Measurements from ENCODE around the gene PDE12. TPM values are rescaled to one million over a fixed set of nuclear protein-coding genes. Genes with fewer than 3 reads are reported as not detected.

The PDE12 gene, protein sequence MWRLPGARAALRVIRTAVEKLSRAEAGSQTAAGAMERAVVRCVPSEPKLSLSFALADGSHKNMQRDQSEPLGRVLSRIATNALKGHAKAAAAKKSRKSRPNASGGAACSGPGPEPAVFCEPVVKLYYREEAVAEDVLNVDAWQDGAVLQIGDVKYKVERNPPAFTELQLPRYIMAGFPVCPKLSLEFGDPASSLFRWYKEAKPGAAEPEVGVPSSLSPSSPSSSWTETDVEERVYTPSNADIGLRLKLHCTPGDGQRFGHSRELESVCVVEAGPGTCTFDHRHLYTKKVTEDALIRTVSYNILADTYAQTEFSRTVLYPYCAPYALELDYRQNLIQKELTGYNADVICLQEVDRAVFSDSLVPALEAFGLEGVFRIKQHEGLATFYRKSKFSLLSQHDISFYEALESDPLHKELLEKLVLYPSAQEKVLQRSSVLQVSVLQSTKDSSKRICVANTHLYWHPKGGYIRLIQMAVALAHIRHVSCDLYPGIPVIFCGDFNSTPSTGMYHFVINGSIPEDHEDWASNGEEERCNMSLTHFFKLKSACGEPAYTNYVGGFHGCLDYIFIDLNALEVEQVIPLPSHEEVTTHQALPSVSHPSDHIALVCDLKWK
- 14.2 TPM for total RNA-seq

DNA sequence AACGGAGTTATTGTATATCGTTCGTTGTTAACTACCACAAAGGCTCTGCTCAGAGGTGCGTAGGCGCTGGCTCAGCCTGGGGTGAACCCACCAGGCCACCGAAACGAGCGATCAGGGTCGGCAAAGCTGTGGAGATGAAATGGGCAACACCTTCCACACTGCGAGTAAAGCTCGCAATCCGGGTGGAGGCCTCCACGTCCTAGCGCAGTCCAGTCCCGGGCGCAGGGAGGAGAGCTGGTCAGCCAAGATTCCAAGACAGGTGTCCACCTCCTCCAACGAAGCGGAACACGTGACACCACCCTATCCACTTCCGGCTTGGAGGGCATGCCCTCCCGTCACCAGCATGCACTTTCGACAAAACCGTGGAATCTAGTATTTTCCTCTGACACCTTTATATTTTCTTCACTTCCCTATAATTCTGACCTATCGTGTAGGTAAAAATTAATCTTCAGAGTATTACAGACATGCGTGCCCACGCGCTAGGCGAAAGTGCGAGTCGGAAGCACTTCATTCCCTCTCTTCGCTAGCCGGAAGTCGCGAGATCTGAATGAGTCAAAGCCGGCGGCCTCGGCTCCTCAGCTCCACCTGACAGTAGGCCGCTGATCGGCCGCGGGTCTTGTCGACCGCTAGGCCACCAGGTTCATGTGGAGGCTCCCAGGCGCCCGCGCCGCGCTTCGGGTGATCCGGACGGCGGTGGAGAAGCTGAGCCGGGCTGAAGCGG, at the start of gene PDE12:
Gene PDE12, plus strand, starts transcription at position 537 of the 721 bp plus-strand sequence. Its CDS starts 106 bp downstream, at position 643.
- peak; percentile 92 for DNase-seq

DNA sequence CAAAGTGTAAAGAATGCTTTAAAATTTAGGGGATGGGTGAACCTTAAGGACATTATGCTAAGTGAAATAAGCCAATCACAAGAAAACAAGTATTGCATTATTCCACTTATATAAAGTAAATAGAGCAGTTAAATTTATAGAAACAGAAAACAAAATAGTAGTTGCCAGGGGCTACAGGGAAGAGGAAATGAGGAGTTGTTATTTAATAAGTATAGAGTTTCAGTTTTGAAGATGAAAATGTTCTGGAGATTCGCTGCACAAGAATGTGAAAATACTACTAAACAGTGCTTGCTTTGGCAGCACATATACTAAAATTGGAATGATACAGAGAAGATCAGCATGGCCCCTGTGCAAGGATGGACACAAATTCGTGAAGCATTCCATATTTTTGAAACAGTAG, 43.9 kb upstream of the PDE12 start:
- DNase-seq = no peak

DNA sequence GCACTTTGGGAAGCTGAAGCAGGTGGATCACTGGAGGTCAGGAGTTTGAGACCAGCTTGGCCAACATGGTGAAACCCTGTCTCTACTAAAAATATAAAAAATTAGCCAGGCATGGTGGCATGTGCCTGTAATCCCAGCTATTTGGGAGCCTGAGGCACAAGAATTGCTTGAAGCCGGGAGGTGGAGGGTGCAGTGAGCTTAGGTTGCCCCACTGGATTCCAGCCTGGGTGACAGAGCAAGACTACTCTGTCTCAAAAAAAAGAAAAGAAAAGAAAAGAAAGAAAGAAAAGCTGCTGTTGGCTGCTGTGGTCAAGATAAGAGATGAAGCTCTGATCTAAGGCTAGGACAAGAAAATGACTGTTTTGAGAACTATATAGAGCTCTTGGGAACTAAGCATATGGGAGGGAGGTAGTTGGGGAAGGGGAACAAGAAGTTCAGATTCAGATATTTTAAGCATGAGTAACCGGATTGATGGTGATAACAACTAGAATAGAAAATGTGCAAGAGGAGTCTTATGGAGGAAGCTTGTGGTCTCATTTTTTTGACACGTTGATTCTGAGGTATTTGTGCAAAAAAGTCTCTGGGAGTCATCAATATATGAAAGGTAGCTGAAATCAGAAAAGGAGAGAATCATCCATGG, 37.7 kb upstream of the PDE12 start:
- no peak for DNase-seq

DNA sequence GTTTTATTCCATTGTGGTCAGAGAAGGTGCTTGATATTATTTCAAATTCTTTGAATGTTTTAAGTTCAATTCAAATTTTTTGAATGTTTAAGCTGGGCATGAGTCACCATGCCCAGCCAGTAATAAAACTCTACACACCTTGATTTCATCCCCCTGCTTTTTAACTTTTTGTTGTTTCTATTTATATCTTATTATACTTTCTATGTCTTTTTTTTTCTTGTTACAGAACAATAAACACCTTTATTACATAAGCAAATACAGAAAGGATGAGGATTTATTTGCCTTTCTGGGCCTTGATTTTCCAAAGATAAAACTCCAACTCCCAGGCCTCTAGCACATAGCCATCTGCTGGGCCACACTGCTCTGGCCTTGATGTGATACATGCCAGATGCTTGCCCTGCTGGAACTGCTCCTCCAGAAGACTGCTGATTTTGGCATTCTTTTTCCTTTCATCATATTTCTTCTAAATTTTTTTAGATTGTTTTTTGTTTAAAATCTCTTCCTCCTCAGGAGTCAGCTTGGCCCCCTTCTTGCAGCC, 25.9 kb upstream of the PDE12 start:
- no peak for DNase-seq

DNA sequence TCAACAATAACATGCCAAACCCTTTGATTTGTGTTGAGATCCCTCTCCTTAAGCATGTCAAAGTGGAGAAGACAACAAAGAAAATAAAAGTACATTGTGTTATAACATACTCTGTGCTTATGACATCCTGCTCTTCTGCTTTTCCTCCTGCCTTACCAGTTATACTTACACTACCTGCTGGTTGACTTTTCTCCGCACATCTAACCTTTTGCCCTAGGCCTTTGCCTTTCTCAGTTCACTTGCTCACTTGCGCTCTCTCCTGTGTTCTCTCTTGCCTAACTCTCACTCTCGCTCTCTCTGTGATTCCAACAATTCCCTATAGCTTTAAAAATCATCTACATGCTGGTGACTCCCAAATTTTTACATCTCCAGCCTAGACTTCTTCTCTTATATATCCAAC, 17.6 kb upstream of the PDE12 start:
- no peak for DNase-seq

DNA sequence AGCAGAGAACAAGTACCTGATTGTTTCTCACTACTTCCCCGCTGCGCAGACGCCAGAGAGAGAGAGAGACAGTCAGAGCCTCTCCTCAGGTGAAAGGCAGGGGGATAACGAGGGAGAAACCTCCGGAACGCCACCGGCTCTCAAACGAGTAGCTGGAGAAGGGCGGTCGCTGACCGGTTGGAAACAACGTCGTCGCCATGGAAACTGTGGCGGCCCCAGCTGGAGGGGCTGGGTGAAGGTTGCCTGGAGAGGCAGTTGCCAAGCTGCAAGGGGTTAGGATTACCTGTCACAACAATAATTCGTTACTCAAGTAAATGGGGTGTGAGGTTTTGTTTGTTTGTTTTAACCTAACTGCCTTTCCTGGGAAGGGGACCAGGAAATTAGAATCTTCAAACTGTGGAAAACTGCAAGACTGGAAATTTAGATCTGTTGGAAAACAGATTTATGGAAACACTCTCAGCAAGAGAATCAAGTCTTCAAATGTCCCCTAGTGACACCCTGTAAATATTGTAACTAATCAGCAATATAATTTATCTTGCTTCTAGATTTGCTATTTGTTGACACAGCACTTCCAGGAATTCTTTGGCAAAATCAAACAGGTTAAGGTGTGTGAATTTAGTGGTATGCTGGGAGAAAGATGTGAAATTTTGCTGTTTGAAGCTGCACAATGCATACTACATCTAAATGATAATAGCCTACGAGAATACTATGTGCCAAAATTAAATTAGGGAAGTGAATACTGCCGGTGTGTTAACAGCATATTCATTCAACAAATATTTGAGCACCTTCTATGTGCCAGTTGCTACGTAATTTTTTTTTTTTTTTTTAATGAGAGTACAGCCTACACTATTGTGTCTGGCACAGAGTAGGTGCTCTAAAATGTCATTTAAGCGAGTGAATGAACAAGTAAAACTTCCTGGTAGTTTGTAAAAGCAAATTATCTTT, 11.6 kb upstream of the PDE12 start, which contains the start of gene DNAH12:
Gene DNAH12, minus strand, starts transcription at position 164 of the 945 bp plus-strand sequence. CDS start 1,474 bp downstream, outside the sequence.
- DNase-seq = peak; percentile 81

DNA sequence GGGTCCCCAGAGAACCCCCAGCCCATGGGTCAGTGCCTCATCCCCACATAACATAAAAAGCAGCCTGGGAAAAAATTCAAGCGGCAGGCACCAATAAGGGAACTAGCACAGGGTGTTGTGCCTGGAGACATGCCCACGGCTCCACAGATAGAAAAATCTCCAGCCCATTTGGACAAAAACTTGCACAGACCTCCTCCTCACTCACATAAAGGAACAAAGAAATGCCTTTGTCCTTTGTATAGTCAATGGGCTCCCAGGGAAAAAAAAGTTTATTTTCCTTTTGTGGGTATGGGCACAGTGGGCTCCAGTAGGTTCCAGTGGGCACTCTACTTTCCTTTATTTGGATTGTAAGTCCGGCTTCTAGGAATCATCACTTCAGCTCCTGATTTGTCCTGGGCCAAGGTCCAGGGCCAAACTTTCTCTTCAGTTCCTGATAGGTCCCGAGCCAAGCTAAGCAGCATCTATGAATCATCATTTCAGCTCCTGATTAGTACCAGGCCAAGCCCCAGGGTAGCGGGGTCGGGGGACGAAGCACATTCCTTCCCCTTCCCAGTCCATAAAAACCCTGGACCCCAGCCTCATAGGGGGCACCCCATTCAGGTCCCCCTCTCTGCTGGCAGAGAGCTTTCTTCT, 10.3 kb upstream of the PDE12 start:
- DNase-seq = no peak

DNA sequence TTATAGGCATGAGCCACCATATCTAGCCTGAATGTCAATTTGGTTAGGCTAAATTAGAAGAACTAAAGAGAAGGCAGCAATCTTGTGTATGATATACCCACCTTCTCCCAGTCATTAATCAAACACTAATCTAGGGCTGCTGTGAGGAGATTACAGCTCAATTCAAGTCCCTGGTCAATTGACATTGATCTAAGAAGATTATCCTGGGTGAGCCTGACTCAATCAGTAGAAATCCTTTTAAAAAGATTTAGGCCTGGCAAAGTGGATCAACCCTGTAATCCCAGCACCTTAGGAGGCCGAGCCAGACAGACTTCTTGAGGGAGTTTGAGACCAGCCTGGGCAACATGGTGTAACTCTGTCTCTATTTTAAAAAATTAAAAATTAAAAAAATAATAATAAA, 9.5 kb upstream of the PDE12 start:
- DNase-seq = no peak

DNA sequence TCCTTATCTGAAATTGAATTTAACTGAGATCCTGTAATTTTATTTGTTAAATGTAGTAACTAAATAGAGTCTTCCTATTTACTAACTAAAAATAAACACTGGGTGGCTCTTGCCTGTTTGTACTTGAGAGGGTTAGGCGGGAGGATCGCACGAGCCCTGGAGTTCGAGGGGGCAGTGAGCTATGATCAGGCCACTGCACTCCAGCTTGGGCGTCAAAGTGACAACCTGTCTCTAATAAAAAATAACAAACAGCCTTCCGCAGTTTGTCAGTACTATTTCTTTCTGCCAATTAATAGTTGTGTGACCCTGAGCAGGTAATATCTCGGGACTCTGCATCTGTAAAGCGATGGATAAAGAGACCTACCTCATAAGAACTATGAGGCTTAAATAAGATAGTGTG, 768 bp upstream of the PDE12 start:
- peak; percentile 6 for DNase-seq

DNA sequence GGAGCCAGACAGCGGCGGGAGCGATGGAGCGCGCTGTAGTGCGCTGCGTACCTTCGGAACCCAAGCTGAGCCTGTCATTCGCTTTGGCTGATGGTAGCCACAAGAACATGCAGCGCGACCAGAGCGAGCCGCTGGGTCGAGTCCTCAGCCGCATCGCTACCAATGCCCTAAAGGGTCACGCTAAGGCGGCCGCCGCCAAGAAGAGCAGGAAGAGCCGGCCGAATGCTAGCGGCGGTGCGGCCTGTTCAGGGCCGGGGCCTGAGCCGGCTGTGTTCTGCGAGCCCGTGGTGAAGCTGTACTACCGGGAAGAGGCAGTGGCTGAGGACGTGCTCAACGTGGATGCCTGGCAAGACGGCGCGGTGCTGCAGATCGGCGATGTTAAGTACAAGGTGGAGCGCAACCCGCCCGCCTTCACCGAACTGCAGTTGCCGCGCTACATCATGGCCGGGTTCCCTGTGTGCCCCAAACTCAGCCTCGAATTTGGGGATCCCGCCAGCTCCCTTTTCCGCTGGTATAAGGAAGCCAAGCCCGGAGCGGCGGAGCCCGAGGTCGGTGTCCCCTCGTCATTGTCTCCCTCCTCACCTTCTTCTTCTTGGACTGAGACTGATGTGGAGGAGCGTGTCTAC, 498 bp downstream of the PDE12 start:
- no peak for DNase-seq

DNA sequence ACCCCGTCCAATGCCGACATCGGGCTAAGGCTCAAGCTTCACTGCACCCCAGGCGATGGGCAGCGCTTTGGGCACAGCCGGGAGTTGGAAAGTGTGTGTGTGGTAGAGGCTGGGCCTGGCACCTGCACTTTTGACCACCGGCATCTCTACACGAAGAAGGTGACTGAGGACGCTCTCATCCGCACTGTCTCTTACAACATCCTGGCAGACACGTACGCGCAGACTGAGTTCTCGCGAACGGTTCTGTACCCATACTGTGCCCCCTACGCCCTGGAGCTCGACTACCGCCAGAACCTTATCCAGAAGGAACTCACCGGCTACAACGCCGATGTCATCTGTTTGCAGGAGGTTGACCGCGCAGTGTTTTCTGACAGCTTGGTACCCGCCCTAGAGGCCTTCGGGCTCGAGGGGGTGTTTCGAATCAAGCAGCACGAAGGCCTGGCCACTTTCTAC, 1.0 kb downstream of the PDE12 start:
- peak; percentile 14 for DNase-seq

DNA sequence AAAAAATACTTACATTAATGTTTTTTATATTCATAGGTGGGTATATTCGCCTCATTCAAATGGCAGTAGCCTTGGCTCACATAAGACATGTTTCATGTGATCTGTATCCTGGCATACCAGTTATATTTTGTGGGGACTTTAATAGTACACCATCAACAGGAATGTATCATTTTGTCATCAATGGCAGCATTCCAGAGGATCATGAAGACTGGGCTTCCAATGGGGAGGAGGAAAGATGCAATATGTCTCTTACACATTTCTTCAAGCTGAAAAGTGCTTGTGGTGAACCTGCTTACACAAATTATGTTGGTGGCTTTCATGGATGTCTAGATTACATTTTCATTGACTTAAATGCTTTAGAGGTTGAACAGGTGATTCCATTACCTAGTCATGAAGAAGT, 3.5 kb downstream of the PDE12 start:
- DNase-seq = no peak

DNA sequence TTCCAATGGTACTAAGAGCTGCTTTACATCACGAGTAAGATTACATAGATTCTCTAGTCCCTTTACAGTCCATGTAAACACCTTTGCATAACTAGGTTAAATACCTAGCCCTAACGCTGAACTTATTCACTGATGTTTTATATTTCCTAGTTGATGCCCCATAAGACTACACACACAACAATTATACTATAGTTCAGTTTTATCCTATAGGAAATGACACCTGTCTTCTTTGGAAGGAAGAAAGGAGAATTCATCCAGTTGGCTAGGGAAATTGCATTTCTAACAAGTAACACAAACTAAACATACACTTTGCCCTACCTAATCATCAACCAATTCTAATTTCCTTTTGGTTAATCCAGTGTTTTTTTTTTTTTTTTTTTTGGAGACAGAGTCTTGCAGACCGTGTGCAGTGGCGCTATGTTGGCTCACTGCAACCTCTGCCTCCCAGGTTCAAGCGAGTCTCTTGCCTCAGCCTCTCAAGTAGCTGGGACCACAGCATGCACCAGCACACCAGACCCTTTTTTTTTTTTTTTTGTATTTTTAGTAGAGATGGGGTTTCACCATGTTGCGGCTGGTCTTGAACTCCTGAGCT, 13.9 kb downstream of the PDE12 start:
- DNase-seq = no peak

DNA sequence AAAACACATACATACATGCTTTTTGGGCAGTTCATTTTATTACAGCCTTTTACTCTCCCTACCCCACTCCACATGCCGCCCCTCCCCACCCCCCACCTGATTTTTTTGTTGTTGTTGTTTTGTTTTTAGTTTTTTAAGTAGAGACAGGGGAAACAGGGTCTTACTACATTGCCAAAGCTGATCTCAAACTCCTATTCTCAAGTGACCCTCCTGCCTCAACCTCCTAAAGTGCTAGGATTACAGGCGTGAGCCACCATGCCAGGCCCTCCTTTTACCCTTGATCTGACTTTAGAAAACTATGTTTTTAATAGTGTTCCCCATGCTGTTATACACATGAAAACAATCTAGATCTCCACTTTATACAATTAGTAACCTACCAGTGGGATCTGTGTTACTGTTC, 14.8 kb downstream of the PDE12 start:
- no peak for DNase-seq

DNA sequence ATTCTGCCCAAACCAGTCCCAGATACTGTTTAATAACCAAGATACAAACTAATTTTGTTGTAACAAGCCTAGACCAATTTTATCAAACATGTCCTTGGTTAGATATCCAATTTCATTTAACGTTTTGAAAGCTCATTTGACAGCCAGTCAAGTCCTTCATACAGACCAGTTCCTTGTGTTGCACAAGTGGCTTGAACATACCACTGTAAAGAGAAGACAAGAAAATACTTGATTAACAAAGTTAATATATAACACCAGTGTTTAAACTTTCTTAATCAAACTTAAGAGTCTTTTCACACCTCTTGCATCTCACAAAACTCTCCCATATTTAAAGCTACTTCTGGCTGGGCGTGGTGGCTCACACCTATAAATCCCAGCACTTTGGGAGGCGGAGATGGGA, 16.0 kb downstream of the PDE12 start:
- DNase-seq = no peak

DNA sequence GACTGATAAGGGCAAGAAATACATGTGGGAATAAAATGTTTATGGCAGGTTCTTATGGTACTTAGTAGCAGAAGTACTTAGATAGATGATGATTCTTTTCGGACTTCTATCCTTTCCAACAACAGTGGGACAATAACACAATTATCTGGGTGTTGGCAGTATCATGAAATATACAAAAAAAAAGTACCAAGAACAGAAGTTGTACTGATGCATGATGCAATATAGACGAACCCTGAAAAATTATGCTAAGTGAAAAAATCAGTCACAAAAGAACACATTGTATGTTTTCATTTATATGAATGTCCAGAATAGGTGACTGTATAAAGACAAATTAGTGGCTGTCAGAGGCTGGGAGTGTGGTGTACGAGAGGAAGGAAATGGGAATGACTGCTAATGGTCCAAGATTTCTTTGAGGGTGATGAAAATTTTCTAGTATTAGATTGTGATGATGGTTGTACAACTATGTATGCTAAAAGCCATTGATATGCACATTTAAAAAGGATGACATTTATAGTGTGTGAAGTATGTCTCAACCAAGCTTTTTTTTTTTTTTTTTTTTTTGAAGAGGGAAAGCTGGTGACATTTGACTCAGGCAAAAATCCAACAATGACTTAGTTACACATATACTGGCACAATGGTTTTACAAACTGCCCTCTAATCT, 20.0 kb downstream of the PDE12 start:
- no peak for DNase-seq

DNA sequence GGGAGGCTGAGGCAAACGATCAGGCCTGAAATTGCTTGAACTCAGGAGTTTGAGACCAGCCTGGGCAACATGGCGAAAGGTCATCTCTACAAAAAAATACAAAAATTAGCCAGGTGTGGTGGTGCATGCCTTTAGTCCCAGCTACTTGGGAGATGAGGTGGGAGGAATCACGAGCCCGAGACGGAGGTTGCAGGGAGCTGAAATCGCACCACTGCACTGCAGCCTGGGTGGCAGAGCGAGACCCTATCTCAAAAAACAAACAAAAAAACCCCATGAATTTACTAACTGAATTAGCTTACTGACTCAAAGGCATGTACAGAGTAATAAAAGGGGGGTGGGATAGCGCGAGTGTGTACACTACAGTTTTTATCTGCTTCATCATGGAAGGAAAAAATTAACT, 21.7 kb downstream of the PDE12 start:
- DNase-seq = no peak

DNA sequence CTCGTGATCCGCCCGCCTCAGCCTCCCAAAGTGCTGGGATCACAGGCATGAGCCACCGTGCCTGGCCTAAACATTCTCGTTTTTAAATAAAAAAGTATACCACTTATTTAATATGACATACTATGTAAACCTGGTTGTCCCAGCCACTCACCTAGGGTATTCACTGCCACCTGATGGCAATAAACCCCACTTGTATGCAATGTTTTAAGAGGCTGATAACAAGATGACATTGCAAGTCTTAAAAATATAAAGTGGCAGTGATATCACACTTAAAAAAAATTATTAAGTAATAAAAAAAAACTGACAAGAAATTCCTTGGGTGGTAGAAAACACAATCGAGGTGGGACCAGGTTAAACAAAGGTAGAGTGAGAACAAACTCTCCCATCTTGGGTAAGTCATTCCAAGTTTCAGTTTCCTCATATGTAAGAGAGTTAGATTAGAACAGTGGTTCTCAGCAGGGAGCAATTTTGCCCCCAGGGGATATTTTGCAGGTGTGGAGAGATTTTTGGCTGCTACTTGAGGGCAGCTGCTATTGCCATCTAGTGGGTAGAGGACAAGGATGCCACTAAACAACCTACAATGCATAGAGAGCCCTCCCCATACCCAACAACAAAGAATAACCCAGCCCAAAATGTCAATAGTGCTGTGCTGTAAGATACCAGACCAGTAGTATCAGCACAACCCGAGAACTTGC, 26.5 kb downstream of the PDE12 start:
- no peak for DNase-seq

DNA sequence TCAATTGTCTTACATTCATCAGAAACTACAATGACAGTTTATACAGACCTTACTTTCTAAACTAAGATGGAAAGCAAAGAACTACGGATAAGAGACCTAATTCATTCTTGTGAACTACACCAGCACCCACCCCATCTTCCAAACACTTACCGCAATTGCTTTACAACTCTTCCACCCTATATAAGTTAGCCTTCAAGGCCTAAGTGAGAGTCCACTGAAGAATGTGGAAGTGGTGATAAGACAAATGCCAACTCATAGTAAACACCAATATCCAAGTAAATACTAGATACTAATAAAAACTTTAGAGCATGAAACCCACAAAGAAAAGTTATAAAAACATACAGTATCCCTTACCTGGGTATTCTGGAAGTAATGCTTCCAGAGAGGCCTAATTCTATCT, 27.5 kb downstream of the PDE12 start:
- no peak for DNase-seq
